ENCODE measurements around the gene ATAD1.
A peak's percentile ranks its signal among the peaks of the same experiment; 100 is the strongest.
"Not testable (repeated sequence)": the region's sequence is repeated elsewhere in the genome, so short reads cannot be mapped to it uniquely, and the experiment has no call there.

Gene ATAD1

GRCh38 chr10:87817609-87818504, at the start of gene ATAD1:
TSS of gene ATAD1 (minus strand) at chr10:87818226. CDS start at chr10:87814599, 3,627 bp downstream.
- DNase-seq (ENCODE audit: low spot score): peak; percentile 80
- TF ChIP-seq CTCF (IDR thresholded peaks at IDR 0.05; ENCODE audit: extremely low read depth, missing control alignments): peak; percentile 34

- TF ChIP-seq CTCF (IDR thresholded peaks at IDR 0.05; ENCODE audit: extremely low read depth, missing control alignments): no peak
- DNase-seq (ENCODE audit: low spot score): no peak
Measured at GRCh38 chr10:87867453-87867852, 49.4 kb upstream of the ATAD1 start.

- DNase-seq (ENCODE audit: low spot score): no peak
- no peak for TF ChIP-seq CTCF (IDR thresholded peaks at IDR 0.05; ENCODE audit: extremely low read depth, missing control alignments)
Measured at GRCh38 chr10:87866412-87866974, 48.5 kb upstream of the ATAD1 start.

- no peak for DNase-seq (ENCODE audit: low spot score)
- no peak for TF ChIP-seq CTCF (IDR thresholded peaks at IDR 0.05; ENCODE audit: extremely low read depth, missing control alignments)
Measured at GRCh38 chr10:87865241-87865881, 47.3 kb upstream of the ATAD1 start.

- DNase-seq (ENCODE audit: low spot score): peak; percentile 16
- TF ChIP-seq CTCF (IDR thresholded peaks at IDR 0.05; ENCODE audit: extremely low read depth, missing control alignments): no peak
Measured at GRCh38 chr10:87864496-87865059, 46.6 kb upstream of the ATAD1 start.

GRCh38 chr10:87863951-87864495, 46.0 kb upstream of the ATAD1 start:
- not testable (repeated sequence) for DNase-seq (ENCODE audit: low spot score)

- peak; percentile 88 for DNase-seq (ENCODE audit: low spot score)
- no peak for TF ChIP-seq CTCF (IDR thresholded peaks at IDR 0.05; ENCODE audit: extremely low read depth, missing control alignments)
Measured at GRCh38 chr10:87863053-87863943, 45.3 kb upstream of the ATAD1 start, which contains the start of the genes KLLN and PTEN. TSS of gene KLLN (minus strand) at chr10:87863533. CDS start at chr10:87862487, 1,046 bp downstream. TSS of gene PTEN (plus strand) at chr10:87863625. CDS start at chr10:87864470, 845 bp downstream.
